Vagina (tissue), 2 donors: Measurements from ENCODE around the gene EHHADH. TPM values are rescaled to one million over a fixed set of nuclear protein-coding genes. Genes with fewer than 3 reads are reported as not detected.
A peak's percentile ranks its signal among the peaks of the same experiment; 100 is the strongest.

Source experiments
- DNase-seq, 2 donors: peaks; one replicate each; pipeline ENCODE4 v3.0.0-alpha.2; 2017; ENCODE audit errors: extremely low spot score in 2 of 2
- H3K27ac ChIP-seq: fragments of 200-600 bp; sonication (generic); one replicate; pipeline ENCODE4 v1.5.1; 2019
- H3K27me3 ChIP-seq: fragments of 200-600 bp; sonication (generic); one replicate; pipeline ENCODE4 v1.5.1; 2019
- H3K36me3 ChIP-seq, 2 donors: fragments of 200-600 bp; sonication (generic); one replicate each; pipeline ENCODE4 v1.5.1; 2017 to 2019
- H3K4me1 ChIP-seq: fragments of 200-600 bp; sonication (generic); one replicate; pipeline ENCODE4 v1.5.1; 2019
- H3K4me3 ChIP-seq, 2 donors: fragments of 200-600 bp; sonication (generic); 1 replicate in 1 of 2; 2 replicates in 1 of 2; pipeline ENCODE4 v1.5.1; 2016 to 2019
- H3K9me3 ChIP-seq: fragments of 200-600 bp; sonication (generic); one replicate; pipeline ENCODE4 v1.5.1; 2019
- POLR2A ChIP-seq, 2 donors: fragments of 450-650 bp; IDR thresholded peaks; one replicate each; pipeline ENCODE4 v1.6.1; 2017; ENCODE audit warnings: antibody characterized with exemption in 2 of 2, mild to moderate bottlenecking in 2 of 2, moderate library complexity in 2 of 2
- POLR2AphosphoS5 ChIP-seq, 2 donors: sonication (generic); formaldehyde crosslinking; IDR thresholded peaks; one replicate each; pipeline ENCODE4 v1.9.0; 2017; ENCODE audit warnings: antibody characterized with exemption in 2 of 2, mild to moderate bottlenecking in 2 of 2, low read depth in 1 of 2; ENCODE audit not compliant: insufficient read depth in 1 of 2
- intact Hi-C: fragments of 100-400 bp; cut with DNase I; formaldehyde crosslinking; loops from one replicate; pipeline ENCODE4 v1.15.1; 2023
- total RNA-seq: library from RNA; depleted of rRNA; stranded (reverse); fragments of >200 nt; gene quantifications from one replicate; pipeline ENCODE4 v1.2.3, GENCODE V29; 2016
- TF ChIP-seq, protein P1 (sequence below), 3 experiments: fragments of 450-650 bp in 2 of 3; fragments of 200-600 bp in 1 of 3; sonication (generic) in 1 of 3; IDR thresholded peaks; one replicate each; pipeline ENCODE4 v1.5.1; 2017 to 2019; ENCODE audit warnings: antibody characterized with exemption in 3 of 3, mild to moderate bottlenecking in 2 of 3, moderate library complexity in 2 of 3

EHHADH gene
- total RNA-seq, 1 donor from 2014 or later: 8.1 TPM

DNA sequence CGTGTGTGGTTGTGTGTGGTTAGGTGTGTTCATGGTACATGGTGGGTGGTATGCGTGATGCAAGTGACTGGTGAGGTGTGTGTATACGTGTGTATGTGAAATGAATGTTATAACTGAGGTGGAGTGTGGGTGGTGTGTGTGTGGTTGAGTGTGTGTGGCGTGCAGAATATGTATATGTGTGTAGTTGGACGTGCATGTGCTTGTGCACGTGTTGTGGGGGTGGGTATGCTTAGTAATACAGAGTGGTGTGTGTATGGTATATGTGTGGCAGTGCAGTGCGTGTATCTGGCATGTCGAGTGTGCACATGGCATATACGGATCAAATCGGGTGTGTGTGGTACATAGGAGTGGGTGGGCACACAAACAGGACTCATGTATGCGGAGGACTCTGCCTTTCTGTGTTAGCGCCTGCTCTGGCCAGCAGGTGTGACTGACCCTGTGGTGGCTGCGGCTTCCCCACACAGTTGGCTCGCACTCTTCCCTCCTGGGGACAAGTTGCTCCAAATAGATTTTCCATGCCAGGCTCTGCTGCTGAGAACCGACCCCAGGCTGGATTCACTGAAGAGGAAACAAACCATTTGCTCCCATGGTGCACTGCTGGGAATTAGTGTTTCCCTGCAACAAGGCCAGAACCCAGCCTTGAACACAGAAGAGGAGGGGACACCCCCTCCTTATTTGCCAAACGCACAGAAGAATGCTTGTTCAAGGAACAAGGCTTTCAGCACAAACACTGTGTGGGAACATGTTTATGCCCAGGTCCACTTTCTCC is 99.8 kb downstream of the EHHADH start:
- Histone ChIP-seq H3K36me3 (no peaks in the 10 kb centered on the region), H3K27ac (no peak overlapping the region), H3K4me3 (peak overlapping the region; percentile 71 to 74), H3K27me3 (no peaks in the 10 kb centered on the region), H3K4me1 (peaks cover 18% of the 10 kb centered on the region), H3K9me3 (no peaks in the 10 kb centered on the region)
- intact Hi-C loops: no loop called here
- no peak for DNase-seq
- TF ChIP-seq, protein P1, sequence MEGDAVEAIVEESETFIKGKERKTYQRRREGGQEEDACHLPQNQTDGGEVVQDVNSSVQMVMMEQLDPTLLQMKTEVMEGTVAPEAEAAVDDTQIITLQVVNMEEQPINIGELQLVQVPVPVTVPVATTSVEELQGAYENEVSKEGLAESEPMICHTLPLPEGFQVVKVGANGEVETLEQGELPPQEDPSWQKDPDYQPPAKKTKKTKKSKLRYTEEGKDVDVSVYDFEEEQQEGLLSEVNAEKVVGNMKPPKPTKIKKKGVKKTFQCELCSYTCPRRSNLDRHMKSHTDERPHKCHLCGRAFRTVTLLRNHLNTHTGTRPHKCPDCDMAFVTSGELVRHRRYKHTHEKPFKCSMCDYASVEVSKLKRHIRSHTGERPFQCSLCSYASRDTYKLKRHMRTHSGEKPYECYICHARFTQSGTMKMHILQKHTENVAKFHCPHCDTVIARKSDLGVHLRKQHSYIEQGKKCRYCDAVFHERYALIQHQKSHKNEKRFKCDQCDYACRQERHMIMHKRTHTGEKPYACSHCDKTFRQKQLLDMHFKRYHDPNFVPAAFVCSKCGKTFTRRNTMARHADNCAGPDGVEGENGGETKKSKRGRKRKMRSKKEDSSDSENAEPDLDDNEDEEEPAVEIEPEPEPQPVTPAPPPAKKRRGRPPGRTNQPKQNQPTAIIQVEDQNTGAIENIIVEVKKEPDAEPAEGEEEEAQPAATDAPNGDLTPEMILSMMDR (IDR thresholded peaks at IDR 0.05): no peak
- TF ChIP-seq POLR2AphosphoS5 (IDR thresholded peaks at IDR 0.05; ENCODE audit: insufficient read depth in 1 of 2, low read depth in 1 of 2) (no peak), POLR2A (IDR thresholded peaks at IDR 0.05) (no peak)

DNA sequence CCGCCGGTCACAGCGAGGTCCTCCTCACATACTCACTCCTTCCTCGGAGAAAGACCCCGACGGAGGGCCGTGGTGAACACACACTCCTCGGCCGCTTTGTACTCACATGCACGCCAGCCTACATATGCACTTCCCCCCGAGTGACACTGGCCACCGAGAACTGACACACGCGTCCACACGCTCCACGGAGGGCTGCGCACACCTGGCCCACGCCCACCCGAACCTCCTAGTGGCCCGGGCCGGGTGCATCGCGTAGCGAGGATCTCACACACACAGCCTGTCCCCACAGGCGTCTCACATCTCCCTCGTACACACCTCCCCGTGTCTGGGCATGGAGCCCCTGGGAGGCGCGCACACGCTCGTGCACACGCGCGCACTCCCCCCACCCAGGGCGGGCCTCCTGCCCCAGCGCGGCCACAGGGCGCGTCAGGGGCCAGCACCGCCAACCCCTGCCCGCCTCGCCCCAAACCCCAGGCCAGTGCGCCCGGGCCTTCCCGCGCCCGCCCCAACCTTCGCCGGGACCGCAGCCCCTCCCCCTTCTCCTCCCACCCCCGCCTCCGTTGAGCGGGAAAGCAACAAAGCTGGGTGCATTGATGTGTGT is 100.6 kb downstream of the EHHADH start:
- DNase-seq: no peak
- H3K27me3 ChIP-seq: no peaks in the 10 kb centered on the region
- H3K4me1 ChIP-seq: peaks cover 18% of the 10 kb centered on the region
- H3K4me3 ChIP-seq: peak overlapping the region; percentile 71 to 74
- H3K27ac ChIP-seq: peak overlapping the region; percentile 87
- H3K36me3 ChIP-seq: no peaks in the 10 kb centered on the region
- TF ChIP-seq POLR2AphosphoS5 (IDR thresholded peaks at IDR 0.05; ENCODE audit: insufficient read depth in 1 of 2, low read depth in 1 of 2) (peak in 1 of 2 donors; percentile 24), POLR2A (IDR thresholded peaks at IDR 0.05) (no peak)
- TF ChIP-seq, protein P1 (IDR thresholded peaks at IDR 0.05): no peak
- no peaks in the 10 kb centered on the region for H3K9me3 ChIP-seq
- intact Hi-C loops: no loop called here

DNA sequence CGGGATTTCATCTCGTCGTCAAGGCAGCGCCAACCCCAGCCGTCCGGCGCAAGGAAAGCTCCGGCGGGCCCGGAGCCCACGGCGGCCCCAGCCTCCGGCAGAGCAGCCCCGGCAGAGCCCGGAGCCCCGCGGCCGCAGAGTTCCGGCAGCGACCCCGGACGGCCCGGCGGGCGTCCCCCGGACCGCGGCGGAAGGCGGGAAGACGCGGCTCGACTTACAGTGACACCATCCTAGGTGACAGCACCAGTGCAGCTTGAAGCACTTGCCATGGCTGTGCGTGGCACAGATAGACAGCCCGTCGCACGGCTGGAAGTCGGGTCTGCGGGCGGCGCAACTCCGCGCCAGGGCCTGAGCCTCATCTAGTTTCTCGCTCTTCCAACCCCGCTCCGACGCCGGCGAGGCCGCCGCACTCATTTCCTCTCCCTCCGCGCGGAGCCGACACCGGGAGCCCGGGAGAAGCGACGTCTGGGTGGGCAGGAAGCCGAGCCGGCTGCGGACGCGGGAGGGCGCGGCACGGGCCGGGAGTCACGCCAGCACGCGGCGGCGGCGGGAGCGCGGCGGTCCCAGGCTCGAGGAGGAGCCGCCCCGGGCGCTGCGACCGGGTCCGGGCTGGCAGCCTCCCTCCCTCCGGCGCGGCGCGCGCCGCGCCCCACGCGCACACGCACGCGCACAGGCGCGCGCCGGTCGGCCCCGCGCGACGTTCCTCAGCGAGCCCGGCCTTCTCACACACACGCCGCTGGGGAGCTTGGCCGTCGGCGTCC is 101.3 kb downstream of the EHHADH start, which contains the start of gene C3orf70:
TSS of gene C3orf70 (minus strand) at position 651 of the 761 bp plus-strand sequence. CDS start at position 414, 237 bp downstream.
- DNase-seq: no peak
- no peaks in the 10 kb centered on the region for H3K27me3 ChIP-seq
- H3K27ac ChIP-seq: peak within 1 kb of the TSS; percentile 87
- H3K9me3 ChIP-seq: no peaks in the 10 kb centered on the region
- intact Hi-C loops: no loop called here
- H3K36me3 ChIP-seq: no peaks in the 10 kb centered on the region
- peak within 1 kb of the TSS; percentile 71 to 74 for H3K4me3 ChIP-seq
- peaks cover 18% of the 10 kb centered on the region for H3K4me1 ChIP-seq
- TF ChIP-seq POLR2AphosphoS5 (IDR thresholded peaks at IDR 0.05; ENCODE audit: insufficient read depth in 1 of 2, low read depth in 1 of 2) (no peak), POLR2A (IDR thresholded peaks at IDR 0.05) (no peak)
- TF ChIP-seq, protein P1 (IDR thresholded peaks at IDR 0.05): no peak

DNA sequence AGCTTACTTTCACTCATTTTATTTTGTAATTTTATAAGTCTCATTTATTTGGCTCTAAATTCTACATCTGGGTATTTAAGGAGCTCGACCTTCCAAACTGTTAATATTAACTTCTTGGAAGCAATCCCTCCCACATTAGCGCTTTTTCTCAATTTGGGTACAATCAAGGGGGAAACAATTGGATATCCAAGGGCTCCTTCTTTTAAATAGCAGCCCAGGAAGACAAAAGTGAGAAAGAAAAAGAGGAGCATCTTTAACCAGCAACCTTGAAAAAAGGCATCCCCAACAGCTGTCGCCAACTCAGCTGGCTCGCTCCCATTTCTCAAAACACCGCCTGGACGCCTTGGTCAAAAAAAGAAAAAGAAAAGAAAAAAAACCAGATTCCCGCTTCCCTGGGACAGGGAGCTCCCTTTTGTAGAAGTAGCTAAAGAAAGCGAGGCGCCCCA is 101.9 kb downstream of the EHHADH start:
- Histone ChIP-seq H3K4me3 (peak overlapping the region; percentile 71 to 74), H3K36me3 (no peaks in the 10 kb centered on the region), H3K4me1 (peaks cover 18% of the 10 kb centered on the region), H3K9me3 (no peaks in the 10 kb centered on the region), H3K27ac (peak overlapping the region; percentile 87), H3K27me3 (no peaks in the 10 kb centered on the region)
- DNase-seq: no peak
- TF ChIP-seq POLR2A (IDR thresholded peaks at IDR 0.05) (no peak), POLR2AphosphoS5 (IDR thresholded peaks at IDR 0.05; ENCODE audit: insufficient read depth in 1 of 2, low read depth in 1 of 2) (no peak)
- TF ChIP-seq, protein P1 (IDR thresholded peaks at IDR 0.05): no peak
- intact Hi-C loops: no loop called here
